Bronchial epithelial cell (primary cell): Measurements from ENCODE around the gene SP4. TPM values are rescaled to one million over a fixed set of nuclear protein-coding genes. Genes with fewer than 3 reads are reported as not detected.

Source experiments
- DNase-seq: peaks from one replicate; pipeline ENCODE4 v3.0.0-alpha.2; 2010; ENCODE audit warnings: low read depth
- FAIRE-seq: peaks from 2 replicates; lab custom pipeline; 2011; peaks lifted over from hg19 to GRCh38; lab: Jason Lieb, UNC
- H3K27me3 ChIP-seq: 2 replicates; pipeline ENCODE4 v1.5.1; 2011; ENCODE audit warnings: low read length; ENCODE audit not compliant: control insufficient read depth, insufficient read depth
- H3K36me3 ChIP-seq: 2 replicates; pipeline ENCODE4 v1.5.1; 2011; ENCODE audit warnings: low read length; ENCODE audit not compliant: control insufficient read depth, insufficient read depth
- H3K4me3 ChIP-seq: 2 replicates; pipeline ENCODE4 v1.5.1; 2011; ENCODE audit warnings: mild to moderate bottlenecking, low read depth, low read length, control low read depth
- CTCF ChIP-seq: IDR thresholded peaks from 2 replicates; pipeline ENCODE4 v1.5.1; 2011; ENCODE audit warnings: mild to moderate bottlenecking, moderate library complexity, low read length, control low read depth, inconsistent platforms; ENCODE audit not compliant: insufficient read depth, severe bottlenecking
- total RNA-seq: library from RNA; depleted of rRNA; stranded (reverse); fragments of >200 nt; gene quantifications from 2 replicates; pipeline ENCODE4 v1.2.1, GENCODE V29; 2014

The SP4 gene
- total RNA-seq, 1 donor from 2014 or later, result 5.3 TPM

GRCh38 chr7:21408481-21408820 is 19.4 kb upstream of the SP4 start:
- DNase-seq, result no peak
- Histone ChIP-seq H3K4me3 (no peak overlapping the region), H3K27me3 (peaks cover 2% of the 10 kb centered on the region), H3K36me3 (no peaks in the 10 kb centered on the region)
- no peak for TF ChIP-seq CTCF
- no peak for FAIRE-seq

- Histone ChIP-seq H3K27me3 (peaks cover 2% of the 10 kb centered on the region), H3K36me3 (no peaks in the 10 kb centered on the region), H3K4me3 (no peak overlapping the region)
- FAIRE-seq, result no peak
- TF ChIP-seq CTCF, result no peak
- DNase-seq, result no peak
These were observed 15.5 kb upstream of the SP4 start for GRCh38 chr7:21412410-21412851.

GRCh38 chr7:21412957-21413356 is 14.9 kb upstream of the SP4 start:
- FAIRE-seq (no peak), DNase-seq (no peak)
- Histone ChIP-seq H3K4me3 (no peak overlapping the region), H3K27me3 (peaks cover 2% of the 10 kb centered on the region), H3K36me3 (no peaks in the 10 kb centered on the region)
- TF ChIP-seq CTCF, result no peak

- no peak overlapping the region for H3K4me3 ChIP-seq
- H3K36me3 ChIP-seq, result no peaks in the 10 kb centered on the region
- DNase-seq (no peak), FAIRE-seq (no peak)
- peaks cover 2% of the 10 kb centered on the region for H3K27me3 ChIP-seq
- TF ChIP-seq CTCF, result no peak
These were observed 14.4 kb upstream of the SP4 start for GRCh38 chr7:21413502-21413901.

- FAIRE-seq (no peak), DNase-seq (no peak)
- TF ChIP-seq CTCF, result no peak
- no peak overlapping the region for H3K4me3 ChIP-seq
- no peaks in the 10 kb centered on the region for H3K36me3 ChIP-seq
- H3K27me3 ChIP-seq, result peaks cover 2% of the 10 kb centered on the region
These were observed 13.0 kb upstream of the SP4 start for GRCh38 chr7:21414795-21415393.

GRCh38 chr7:21417647-21418046 is 10.2 kb upstream of the SP4 start:
- TF ChIP-seq CTCF, result no peak
- DNase-seq (no peak), FAIRE-seq (no peak)

More at GRCh38 chr7:21417647-21418046, 10.2 kb upstream of the SP4 start:
- Histone ChIP-seq H3K36me3 (no peaks in the 10 kb centered on the region), H3K27me3 (peaks cover 2% of the 10 kb centered on the region), H3K4me3 (no peak overlapping the region)
